ENCODE results near the gene KIF15.
"Not testable (repeated sequence)": the region's sequence is repeated elsewhere in the genome, so short reads cannot be mapped to it uniquely, and the experiment has no call there.

Gene KIF15

GRCh38 chr3:44831232-44831631 is 69.6 kb downstream of the KIF15 start:
- no peak for DNase-seq

- DNase-seq = no peak
Observed at GRCh38 chr3:44832032-44832431, 70.4 kb downstream of the KIF15 start.

GRCh38 chr3:44832965-44833364 is 71.4 kb downstream of the KIF15 start:
- no peak for DNase-seq

GRCh38 chr3:44833394-44833793 is 71.8 kb downstream of the KIF15 start:
- no peak for DNase-seq

- DNase-seq = no peak
Observed at GRCh38 chr3:44835684-44836083, 74.1 kb downstream of the KIF15 start.

- DNase-seq = no peak
Observed at GRCh38 chr3:44842376-44842775, 80.8 kb downstream of the KIF15 start.

GRCh38 chr3:44845528-44846520 is 84.2 kb downstream of the KIF15 start:
- DNase-seq = no peak

- no peak for DNase-seq
Observed at GRCh38 chr3:44848634-44849033, 87.0 kb downstream of the KIF15 start.

- DNase-seq = not testable (repeated sequence)
Observed at GRCh38 chr3:44856663-44857062, 95.1 kb downstream of the KIF15 start.

- DNase-seq = no peak
Observed at GRCh38 chr3:44860117-44860516, 98.5 kb downstream of the KIF15 start.

GRCh38 chr3:44861412-44862225 is 100.0 kb downstream of the KIF15 start, which contains the start of gene TMEM42:
TMEM42 (plus strand) TSS chr3:44861912; CDS start chr3:44861925, 13 bp downstream.
- peak; percentile 42 for DNase-seq

- DNase-seq = no peak
Observed at GRCh38 chr3:44862226-44862637, 100.6 kb downstream of the KIF15 start.

GRCh38 chr3:44865272-44866035 is 103.9 kb downstream of the KIF15 start:
- no peak for DNase-seq

GRCh38 chr3:44867421-44868111 is 106.0 kb downstream of the KIF15 start:
- no peak for DNase-seq

- DNase-seq = no peak
Observed at GRCh38 chr3:44870375-44871061, 108.9 kb downstream of the KIF15 start.

GRCh38 chr3:44874308-44874707 is 112.7 kb downstream of the KIF15 start, which contains the start of gene TGM4:
TGM4 (plus strand) TSS chr3:44874608; CDS start chr3:44874679, 71 bp downstream.
- DNase-seq = no peak

- no peak for DNase-seq
Observed at GRCh38 chr3:44875596-44875995, 114.0 kb downstream of the KIF15 start.

- no peak for DNase-seq
Observed at GRCh38 chr3:44877333-44877732, 115.7 kb downstream of the KIF15 start.

GRCh38 chr3:44880284-44880683 is 118.7 kb downstream of the KIF15 start:
- DNase-seq = no peak

- no peak for DNase-seq
Observed at GRCh38 chr3:44883213-44883955, 121.8 kb downstream of the KIF15 start.

GRCh38 chr3:44883999-44884431 is 122.4 kb downstream of the KIF15 start:
- no peak for DNase-seq
